MCF 10A (cell line): ENCODE data around the gene SLC6A19. TPM values are rescaled to one million over a fixed set of nuclear protein-coding genes. Genes with fewer than 3 reads are reported as not detected.

Experiments
- BruUV-seq: library from RNA; stranded (reverse); fragments of 400-500 nt; replicated peaks from 2 replicates; lab custom pipeline; 2021; lab: Mats Ljungman, UMichigan
- CTCF ChIA-PET: fragments of 300-600 bp; sonication (Branson Sonifier 250); formaldehyde crosslinking; extraction: SDS; loops from one replicate; lab custom pipeline; 2021; ENCODE audit warnings: antibody characterized with exemption, inconsistent platforms; lab: Yijun Ruan, JAX
- POLR2A ChIA-PET: fragments of 300-600, 350-650 bp; sonication (Branson Sonifier 250); formaldehyde crosslinking; extraction: SDS; loops from one replicate; lab custom pipeline; 2020; ENCODE audit warnings: antibody characterized with exemption, inconsistent platforms; lab: Yijun Ruan, JAX
- DNase-seq: peaks from one replicate; pipeline ENCODE4 v3.0.0-alpha.2; 2018; ENCODE audit not compliant: unreplicated experiment
- H3K27ac Mint-ChIP-seq: one replicate; pipeline ENCODE4 v1.8.0; 2022; ENCODE audit warnings: mild to moderate bottlenecking, low read depth, mixed read lengths; ENCODE audit not compliant: unreplicated experiment
- H3K27me3 Mint-ChIP-seq: one replicate; pipeline ENCODE4 v1.8.0; 2022; ENCODE audit warnings: mixed read lengths; ENCODE audit not compliant: insufficient read depth, unreplicated experiment
- H3K36me3 Mint-ChIP-seq: one replicate; pipeline ENCODE4 v1.8.0; 2022; ENCODE audit warnings: mild to moderate bottlenecking, moderate library complexity, mixed read lengths; ENCODE audit not compliant: insufficient read depth, unreplicated experiment
- H3K4me1 Mint-ChIP-seq: one replicate; pipeline ENCODE4 v1.8.0; 2022; ENCODE audit warnings: mixed read lengths; ENCODE audit not compliant: insufficient read depth, unreplicated experiment
- H3K4me3 Mint-ChIP-seq: one replicate; pipeline ENCODE4 v1.8.0; 2022; ENCODE audit warnings: mild to moderate bottlenecking, moderate library complexity, mixed read lengths; ENCODE audit not compliant: unreplicated experiment
- H3K9me3 Mint-ChIP-seq: one replicate; pipeline ENCODE4 v1.8.0; 2022; ENCODE audit warnings: mixed read lengths; ENCODE audit not compliant: unreplicated experiment
- intact Hi-C: fragments of 100-400 bp; cut with micrococcal nuclease; formaldehyde crosslinking; loops from 2 replicates; pipeline ENCODE4 v1.14.1; 2022
- total RNA-seq: library from RNA; stranded (reverse); gene quantifications from 2 replicates; pipeline ENCODE4 v1.2.3, GENCODE V29; 2022
- TF ChIP-seq, protein P1 (sequence below): fragments of 200-600 bp; IDR thresholded peaks from one replicate; pipeline ENCODE4 v1.8.0; 2022; ENCODE audit warnings: antibody characterized with exemption, mild to moderate bottlenecking; ENCODE audit not compliant: unreplicated experiment

The SLC6A19 gene
- total RNA-seq, 1 experiment from 2014 or later, result not detected

DNA sequence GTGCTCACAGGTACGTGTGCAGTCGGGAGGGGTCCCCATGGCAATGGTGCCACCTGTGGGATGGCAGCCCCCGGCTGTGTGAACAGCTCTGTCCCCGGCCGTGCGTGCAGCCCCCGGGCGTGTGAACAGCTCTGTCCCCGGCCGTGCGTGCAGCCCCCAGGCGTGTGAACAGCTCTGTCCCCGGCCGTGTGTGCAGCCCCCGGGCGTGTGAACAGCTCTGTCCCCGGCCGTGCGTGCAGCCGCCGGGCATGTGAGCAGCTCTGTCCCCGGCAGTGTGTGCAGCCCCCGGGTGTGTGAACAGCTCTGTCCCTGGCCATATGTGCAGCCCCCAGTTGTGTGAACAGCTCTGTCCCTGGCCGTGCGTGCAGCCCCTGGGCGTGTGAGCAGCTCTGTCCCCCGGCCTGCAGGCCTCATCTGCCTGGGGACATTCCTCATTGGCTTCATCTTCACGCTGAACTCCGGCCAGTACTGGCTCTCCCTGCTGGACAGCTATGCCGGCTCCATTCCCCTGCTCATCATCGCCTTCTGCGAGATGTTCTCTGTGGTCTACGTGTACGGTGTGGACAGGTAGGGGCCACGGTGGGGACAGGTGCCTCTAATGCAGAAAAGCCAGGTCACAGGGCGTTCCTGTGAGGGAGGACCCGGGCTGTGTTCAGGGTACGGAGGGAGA lies 17.8 kb downstream of the SLC6A19 start:
- no TSS peak for BruUV-seq
- Mint-ChIP-seq H3K9me3 (no peaks in the 10 kb centered on the region), H3K4me3 (no peak overlapping the region), H3K4me1 (no peaks in the 10 kb centered on the region), H3K27me3 (no peaks in the 10 kb centered on the region), H3K36me3 (no peaks in the 10 kb centered on the region), H3K27ac (no peak overlapping the region)
- ChIA-PET CTCF (interaction anchor here (0.5 to 0.7 kb wide), 3 partner anchors 269 to 425 kb away, joined by 3 read pairs; no protein-coding TSS in a partner anchor), POLR2A (no interaction called here)
- intact Hi-C loops, result no loop called here
- DNase-seq, result no peak
- TF ChIP-seq, protein P1, sequence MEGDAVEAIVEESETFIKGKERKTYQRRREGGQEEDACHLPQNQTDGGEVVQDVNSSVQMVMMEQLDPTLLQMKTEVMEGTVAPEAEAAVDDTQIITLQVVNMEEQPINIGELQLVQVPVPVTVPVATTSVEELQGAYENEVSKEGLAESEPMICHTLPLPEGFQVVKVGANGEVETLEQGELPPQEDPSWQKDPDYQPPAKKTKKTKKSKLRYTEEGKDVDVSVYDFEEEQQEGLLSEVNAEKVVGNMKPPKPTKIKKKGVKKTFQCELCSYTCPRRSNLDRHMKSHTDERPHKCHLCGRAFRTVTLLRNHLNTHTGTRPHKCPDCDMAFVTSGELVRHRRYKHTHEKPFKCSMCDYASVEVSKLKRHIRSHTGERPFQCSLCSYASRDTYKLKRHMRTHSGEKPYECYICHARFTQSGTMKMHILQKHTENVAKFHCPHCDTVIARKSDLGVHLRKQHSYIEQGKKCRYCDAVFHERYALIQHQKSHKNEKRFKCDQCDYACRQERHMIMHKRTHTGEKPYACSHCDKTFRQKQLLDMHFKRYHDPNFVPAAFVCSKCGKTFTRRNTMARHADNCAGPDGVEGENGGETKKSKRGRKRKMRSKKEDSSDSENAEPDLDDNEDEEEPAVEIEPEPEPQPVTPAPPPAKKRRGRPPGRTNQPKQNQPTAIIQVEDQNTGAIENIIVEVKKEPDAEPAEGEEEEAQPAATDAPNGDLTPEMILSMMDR, result no peak

DNA sequence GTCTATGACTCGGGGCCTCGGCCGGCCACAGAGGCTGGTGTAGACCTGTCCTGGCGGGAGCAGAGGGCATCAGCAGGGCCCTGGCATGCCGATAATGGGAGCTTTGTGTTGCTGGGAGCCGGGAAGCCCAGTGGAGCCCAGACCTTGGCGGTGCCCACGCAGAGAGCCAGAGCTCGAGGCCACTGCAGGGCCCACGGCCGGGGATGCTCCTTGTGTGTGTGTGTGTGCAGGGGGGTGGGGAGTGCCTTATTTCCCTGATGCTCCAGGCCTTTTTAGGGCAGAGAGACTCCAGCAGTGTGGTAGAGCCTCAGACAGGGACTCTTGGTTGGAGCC lies 18.3 kb downstream of the SLC6A19 start:
- Mint-ChIP-seq H3K27ac (no peak overlapping the region), H3K4me1 (no peaks in the 10 kb centered on the region), H3K9me3 (no peaks in the 10 kb centered on the region), H3K27me3 (no peaks in the 10 kb centered on the region), H3K36me3 (no peaks in the 10 kb centered on the region), H3K4me3 (no peak overlapping the region)
- ChIA-PET POLR2A (no interaction called here), CTCF (interaction anchor here (0.5 kb wide), 1 partner anchor 269 kb away, joined by 3 read pairs; no protein-coding TSS in a partner anchor)
- TF ChIP-seq, protein P1, result no peak
- intact Hi-C loops, result no loop called here
- BruUV-seq, result no TSS peak
- DNase-seq, result no peak

DNA sequence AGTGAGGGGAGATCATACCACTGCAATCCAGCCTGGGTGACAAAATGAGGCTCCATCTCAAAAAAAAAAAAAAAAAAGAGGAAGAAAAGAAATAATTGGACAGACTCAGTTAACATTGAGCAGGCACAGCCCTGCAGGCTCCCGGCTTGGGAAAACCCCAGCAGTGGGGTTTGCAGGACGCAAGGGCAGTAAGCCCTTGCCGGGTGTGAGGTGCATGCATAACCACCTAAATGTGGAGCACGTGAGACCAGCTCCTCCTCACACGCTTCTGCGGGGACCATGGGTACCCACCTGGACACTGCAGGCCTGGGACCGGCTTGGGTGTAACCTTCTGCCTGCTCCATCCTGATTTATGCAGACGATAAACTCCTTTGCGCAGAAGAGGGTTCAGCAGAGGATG lies 19.0 kb downstream of the SLC6A19 start:
- peaks cover under 1% of the 10 kb centered on the region for H3K27me3 Mint-ChIP-seq
- TF ChIP-seq, protein P1, result no peak
- ChIA-PET POLR2A (no interaction called here), CTCF (interaction anchor here (0.7 kb wide), 1 partner anchor 512 kb away, joined by 6 read pairs; no protein-coding TSS in a partner anchor)
- intact Hi-C loops, result no loop called here
- H3K9me3 Mint-ChIP-seq, result no peaks in the 10 kb centered on the region
- H3K36me3 Mint-ChIP-seq, result no peaks in the 10 kb centered on the region
- H3K27ac Mint-ChIP-seq, result no peak overlapping the region
- BruUV-seq, result no TSS peak
- DNase-seq, result no peak
- H3K4me1 Mint-ChIP-seq, result no peaks in the 10 kb centered on the region
- H3K4me3 Mint-ChIP-seq, result no peak overlapping the region

DNA sequence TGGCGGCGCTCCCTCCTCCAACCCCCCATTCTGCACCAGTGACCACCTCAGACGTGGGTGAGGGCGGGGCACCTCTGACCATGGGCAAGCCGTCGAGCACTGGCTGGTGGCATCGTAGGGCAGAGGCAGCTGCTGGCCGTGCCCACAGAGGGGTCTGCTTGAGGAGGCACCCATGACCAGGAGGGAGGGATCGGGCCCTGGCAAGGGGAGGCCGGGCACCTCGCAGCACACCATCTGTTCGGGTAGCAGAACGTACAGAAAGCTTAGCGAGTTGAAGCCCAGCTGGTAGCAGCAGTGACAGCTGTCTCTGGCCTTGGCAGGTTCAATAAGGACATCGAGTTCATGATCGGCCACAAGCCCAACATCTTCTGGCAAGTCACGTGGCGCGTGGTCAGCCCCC lies 19.4 kb downstream of the SLC6A19 start:
- Mint-ChIP-seq H3K4me3 (no peak overlapping the region), H3K36me3 (no peaks in the 10 kb centered on the region), H3K27me3 (peaks cover 5% of the 10 kb centered on the region), H3K4me1 (no peaks in the 10 kb centered on the region), H3K9me3 (no peaks in the 10 kb centered on the region), H3K27ac (no peak overlapping the region)
- BruUV-seq, result no TSS peak
- POLR2A ChIA-PET, result no interaction called here
- TF ChIP-seq, protein P1, result no peak
- CTCF ChIA-PET, result interaction anchor here (0.7 kb wide), 1 partner anchor 512 kb away, joined by 6 read pairs; no protein-coding TSS in a partner anchor
- intact Hi-C loops, result no loop called here
- no peak for DNase-seq
